K562 (cell line): Measurements from ENCODE around the gene BCAR3. TPM values are rescaled to one million over a fixed set of nuclear protein-coding genes. Genes with fewer than 3 reads are reported as not detected.

Source experiments
- ATAC-seq: fragments of 200-7000 bp; cut with Tn5 transposase; 3 replicates; pipeline ENCODE4 v1.9.1; 2020; ENCODE audit warnings: moderate library complexity
- BruUV-seq: library from RNA; stranded (reverse); fragments of 400-500 nt; replicated peaks from 2 replicates; lab custom pipeline; 2021; lab: Mats Ljungman, UMichigan
- CTCF ChIA-PET: fragments of 300-600 bp; formaldehyde crosslinking; extraction: SDS; loops from one replicate; lab custom pipeline; 2021; ENCODE audit warnings: low intra/inter-chr PET ratio; lab: Yijun Ruan, JAX
- POLR2A ChIA-PET: fragments of 300-600, 350-650 bp; sonication (Branson Sonifier 250); formaldehyde crosslinking; extraction: SDS; loops from one replicate; lab custom pipeline; 2021; ENCODE audit warnings: antibody characterized with exemption, inconsistent platforms; lab: Yijun Ruan, JAX
- DNase-seq, 4 experiments: peaks; one replicate each; pipeline versions ENCODE4 v3.0.0 to v3.0.0-alpha.2; 2011 to 2018; ENCODE audit warnings: low spot score in 3 of 4, mixed read lengths in 3 of 4; ENCODE audit errors: extremely low read depth in 1 of 4
- FAIRE-seq: peaks from 2 replicates; lab custom pipeline; 2011; peaks lifted over from hg19 to GRCh38; lab: Jason Lieb, UNC
- H2AFZ ChIP-seq: 2 replicates; pipeline ENCODE4 v1.6.0; 2011; ENCODE audit warnings: low read depth, low read length, control low read depth, inconsistent platforms
- H3K27ac ChIP-seq: fragments of 200-600 bp; 3 replicates; pipeline ENCODE4 v1.8.0; 2011; ENCODE audit warnings: low read depth, mild to moderate bottlenecking, control low read depth, inconsistent platforms, low read length, moderate library complexity, mixed read lengths; ENCODE audit errors: extremely low read depth
- H3K27me3 ChIP-seq, 2 experiments: fragments of 300-600 bp in 1 of 2; 2 replicates in 1 of 2; 3 replicates in 1 of 2; pipeline versions ENCODE4 v1.6.0 to v1.8.0; 2011; ENCODE audit warnings: inconsistent platforms in 2 of 2, low read length in 2 of 2, mild to moderate bottlenecking in 1 of 2, mixed read lengths in 1 of 2, moderate library complexity in 1 of 2; ENCODE audit not compliant: control insufficient read depth in 2 of 2, insufficient read depth in 2 of 2
- H3K36me3 ChIP-seq: fragments of 300-600 bp; 3 replicates; pipeline ENCODE4 v1.8.0; 2011; ENCODE audit warnings: mild to moderate bottlenecking, low read length, inconsistent platforms; ENCODE audit not compliant: control insufficient read depth, insufficient read depth
- H3K4me1 ChIP-seq, 2 experiments: fragments of 200-600 bp in 1 of 2; replicated peaks in 1 of 2; 2 replicates in 1 of 2; 3 replicates in 1 of 2; pipeline versions ENCODE4 v1.5.1 to v1.8.0; 2011; ENCODE audit warnings: inconsistent platforms in 2 of 2, low read length in 2 of 2, mild to moderate bottlenecking in 1 of 2, mixed read lengths in 1 of 2, moderate library complexity in 1 of 2; ENCODE audit not compliant: control insufficient read depth in 2 of 2, insufficient read depth in 2 of 2
- H3K4me2 ChIP-seq: 2 replicates; pipeline ENCODE4 v1.6.1; 2011; ENCODE audit warnings: low read length, control low read depth, inconsistent platforms, mixed read lengths; ENCODE audit not compliant: insufficient read depth
- H3K4me3 ChIP-seq: fragments of 200-600 bp; sonication (generic), shearing (Covaris generic); 2 replicates; pipeline ENCODE4 v1.5.1; 2016; ENCODE audit warnings: control low read depth, inconsistent platforms
- H3K79me2 ChIP-seq: fragments of 200-600 bp; 3 replicates; pipeline ENCODE4 v1.8.0; 2011; ENCODE audit warnings: low read length, inconsistent platforms; ENCODE audit not compliant: control insufficient read depth, insufficient read depth
- H3K9ac ChIP-seq, 2 experiments: 2 replicates each; pipeline versions ENCODE4 v1.6.0 to v1.6.1; 2011; ENCODE audit warnings: low read depth in 2 of 2, low read length in 2 of 2, control low read depth in 1 of 2, inconsistent platforms in 1 of 2, mild to moderate bottlenecking in 1 of 2, mixed read lengths in 1 of 2; ENCODE audit not compliant: insufficient read depth in 1 of 2
- H3K9me1 ChIP-seq: one replicate; pipeline ENCODE4 v1.6.0; 2011; ENCODE audit warnings: inconsistent platforms, mild to moderate bottlenecking, low read length, moderate library complexity; ENCODE audit not compliant: control insufficient read depth, insufficient read depth
- H3K9me3 ChIP-seq: replicated peaks from 2 replicates; pipeline ENCODE4 v1.5.1; 2011; ENCODE audit warnings: low read depth, low read length, inconsistent platforms; ENCODE audit not compliant: control insufficient read depth, insufficient read depth
- H4K20me1 ChIP-seq: replicated peaks from 2 replicates; pipeline ENCODE4 v1.6.1; 2011; ENCODE audit warnings: low read length, inconsistent platforms, mixed read lengths; ENCODE audit not compliant: control insufficient read depth, insufficient read depth
- ATF6 ChIP-seq: sonication (generic); formaldehyde crosslinking; IDR thresholded peaks from 2 replicates; pipeline ENCODE4 v1.4.0; 2020; ENCODE audit warnings: mild to moderate bottlenecking, missing genetic modification reagents
- CTCF ChIP-seq, 3 experiments: IDR thresholded peaks in 2 of 3; conservative IDR thresholded peaks in 1 of 3; 2 replicates each; pipeline ENCODE4 v1.5.1; 2011 to 2012; ENCODE audit warnings: low read length in 3 of 3, mild to moderate bottlenecking in 3 of 3, control low read depth in 2 of 3, improper control_type of control experiment in 1 of 3, inconsistent platforms in 1 of 3, low read depth in 1 of 3, mixed read lengths in 1 of 3, moderate library complexity in 1 of 3; ENCODE audit not compliant: insufficient read depth in 2 of 3
- CTCFL ChIP-seq: IDR thresholded peaks from 2 replicates; pipeline ENCODE4 v1.6.1; 2011; ENCODE audit warnings: borderline replicate concordance, low read depth, mild to moderate bottlenecking, moderate library complexity, low read length; ENCODE audit not compliant: insufficient read depth, poor library complexity, severe bottlenecking
- GTF2B ChIP-seq: IDR thresholded peaks from 2 replicates; pipeline ENCODE4 v1.6.1; 2011; ENCODE audit not compliant: insufficient read length; ENCODE audit errors: extremely low read depth
- MCM5 ChIP-seq: fragments of 450-650 bp; IDR thresholded peaks from 2 replicates; pipeline ENCODE4 v1.6.1; 2016; ENCODE audit warnings: low read depth
- NR2C2 ChIP-seq, 2 experiments: fragments of 200-800 bp in 1 of 2; sonication (Bioruptor generic) in 1 of 2; sonication (generic) in 1 of 2; formaldehyde crosslinking in 1 of 2; IDR thresholded peaks; 2 replicates each; pipeline versions ENCODE4 v1.6.1 to v1.8.0; 2016 to 2022; ENCODE audit warnings: mild to moderate bottlenecking in 1 of 2, missing compliant biosample characterization in 1 of 2, missing genetic modification characterization in 1 of 2, missing genetic modification reagents in 1 of 2
- SRSF1 ChIP-seq: fragments of 200-400 bp; formaldehyde crosslinking; IDR thresholded peaks from 2 replicates; pipeline ENCODE4 v1.6.1; 2017; ENCODE audit warnings: mild to moderate bottlenecking, low read depth, low read length, moderate library complexity
- TSHZ1 ChIP-seq: fragments of 250-450 bp; sonication (Bioruptor Pico); IDR thresholded peaks from 2 replicates; pipeline ENCODE4 v1.4.0; 2020; ENCODE audit warnings: mild to moderate bottlenecking, moderate library complexity
- ZNF23 ChIP-seq: fragments of 250-450 bp; sonication (Bioruptor Pico); IDR thresholded peaks from 2 replicates; pipeline ENCODE4 v1.4.0; 2020; ENCODE audit warnings: mild to moderate bottlenecking
- ZNF384 ChIP-seq: IDR thresholded peaks from 2 replicates; pipeline ENCODE4 v1.6.1; 2012; ENCODE audit warnings: low read depth, low read length, improper control_type of control experiment
- WGBS: fragments of 100-300 bp; shearing (Covaris generic); methylation state at CpG from one replicate; pipeline ENCODE4 v1.1.6; 2016; ENCODE audit warnings: low coverage, mixed read lengths; ENCODE audit not compliant: insufficient coverage; ENCODE audit errors: missing lambda C conversion rate; 5-methylcytosine and 5-hydroxymethylcytosine counted together
- in situ Hi-C: fragments of 300-500 bp; cut with MboI; formaldehyde crosslinking; loops from 4 replicates; pipeline ENCODE4 v1.15.0; 2018; ENCODE audit warnings: inconsistent platforms, mixed read lengths
- intact Hi-C: fragments of 100-400 bp; cut with micrococcal nuclease; formaldehyde crosslinking; loops from 2 replicates; pipeline ENCODE4 v1.14.2; 2022
- polyA plus RNA-seq, 8 experiments: library from polyadenylated mRNA; depleted of rRNA in 4 of 8; stranded (reverse) in 5 of 8; unstranded in 3 of 8; fragments of >200 nt; fragmentation: Nextera tagmentation in 2 of 8; fragmentation: Illumina TruSeq in 1 of 8; extraction: Ambion mirVana in 2 of 8; extraction: Trizol in 1 of 8; gene quantifications; 2 replicates each; pipeline versions ENCODE4 v1.2.1 to v1.2.3, GENCODE V29; 2011 to 2014; ENCODE audit warnings: inconsistent platforms in 1 of 8, missing spikeins in 1 of 8
- total RNA-seq, 7 experiments: library from RNA; depleted of rRNA in 6 of 7; stranded (reverse); fragments of >200 nt in 6 of 7; fragmentation: Illumina TruSeq in 2 of 7; extraction: Trizol in 2 of 7; gene quantifications; 2 replicates each; pipeline versions ENCODE4 v1.2.1 to v1.2.3, GENCODE V29; 2011 to 2021; ENCODE audit warnings: low replicate concordance in 1 of 7

BCAR3 gene
- total and polyA plus RNA-seq, 9 of the 15 experiments (the other 6 are each of a cell fraction or from before 2014, with no cell fraction given) = 1.8 to 6.3 (median 3.8) TPM

- DNase-seq = no peak
- H3K4me1 ChIP-seq = no peaks in the 10 kb centered on the region
- H3K9ac ChIP-seq = no peak overlapping the region
- WGBS = 44% methylated on average over 1 of the region's 1 CpG
- in situ Hi-C loops = no loop called here
- H3K79me2 ChIP-seq = no peaks in the 10 kb centered on the region
- H4K20me1 ChIP-seq = no peaks in the 10 kb centered on the region
- no peak overlapping the region for H2AFZ ChIP-seq
- TF ChIP-seq SRSF1 (no peak), CTCFL (no peak), ZNF384 (no peak), MCM5 (no peak), NR2C2 (CRISPR knock-in tag; IDR thresholded peaks at IDR 0.05) (no peak), NR2C2 (tag; IDR thresholded peaks at IDR 0.05) (no peak), TSHZ1 (CRISPR knock-in tag) (no peak), ZNF23 (CRISPR knock-in tag) (no peak), CTCF (IDR thresholded peaks at IDR 0.05 in 2 of 3, conservative IDR thresholded peaks at IDR 0.05 in 1 of 3; ENCODE audit: insufficient read depth in 2 of 3, low read depth in 1 of 3, low read length in 3 of 3) (no peak), ATF6 (CRISPR knock-in tag) (no peak), GTF2B (no peak)
- no TSS peak for BruUV-seq
- ChIA-PET CTCF (no interaction called here), POLR2A (interaction anchor here (2.2 kb wide), 1 partner anchor 22 kb away, joined by 12 read pairs; no protein-coding TSS in a partner anchor)
- no peak overlapping the region for H3K4me2 ChIP-seq
- no peak for FAIRE-seq
- no peak for ATAC-seq
- no peak overlapping the region for H3K4me3 ChIP-seq
- no peak overlapping the region for H3K27ac ChIP-seq
- H3K36me3 ChIP-seq = no peaks in the 10 kb centered on the region
- H3K9me1 ChIP-seq = no peaks in the 10 kb centered on the region
- intact Hi-C loops = no loop called here
- no peaks in the 10 kb centered on the region for H3K27me3 ChIP-seq
- no peaks in the 10 kb centered on the region for H3K9me3 ChIP-seq
Measured at GRCh38 chr1:93525431-93525830, 156.2 kb downstream of the BCAR3 start.
